ENCODE data around the gene DOP1A.

DNA sequence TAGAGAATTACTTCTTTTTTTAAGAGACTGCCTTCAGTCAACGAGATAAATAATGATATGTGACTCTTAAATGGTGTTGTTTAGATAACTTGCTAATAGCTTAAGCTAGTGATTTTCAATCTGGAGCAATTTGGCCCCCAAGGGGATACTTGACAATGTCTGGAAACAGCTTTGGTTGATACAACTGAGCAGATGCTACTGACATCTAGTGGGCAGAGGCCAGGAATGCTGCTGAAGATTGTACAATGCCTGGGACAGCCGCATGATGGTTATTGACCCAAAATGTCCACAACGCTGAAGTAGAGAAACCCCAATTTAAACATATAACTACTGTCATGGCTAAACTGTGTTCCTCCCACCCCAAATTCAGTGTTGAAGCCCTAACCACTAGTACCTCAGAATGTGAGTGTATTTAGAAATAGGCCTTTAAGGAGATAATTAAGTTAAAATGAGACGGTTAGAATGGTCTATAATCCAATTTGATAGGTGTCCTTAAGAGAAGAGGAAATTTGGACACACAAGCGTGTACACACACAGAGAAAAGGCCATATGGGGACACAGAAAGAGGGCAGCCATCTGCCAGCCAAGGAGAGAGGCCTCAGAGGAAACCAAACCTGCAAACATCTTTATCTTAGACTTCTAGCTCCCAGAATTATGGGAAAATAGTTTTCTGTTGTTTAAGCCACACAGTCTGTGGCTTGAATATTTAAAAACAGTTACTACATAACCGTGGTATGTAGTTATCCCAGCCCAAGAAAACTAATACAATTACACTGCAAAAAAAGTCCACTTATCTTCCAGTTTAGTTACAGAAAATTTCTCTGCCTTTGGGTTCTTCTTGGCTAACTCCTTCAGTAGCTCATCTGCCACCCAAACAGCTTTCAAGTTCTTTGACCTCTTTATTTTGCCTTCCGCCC is 147.9 kb downstream of the DOP1A start:
- TF ChIP-seq CTCF (IDR thresholded peaks at IDR 0.05) (peak; percentile 93), ZFX (IDR thresholded peaks at IDR 0.05; ENCODE audit: borderline replicate concordance) (no peak)

All from 22Rv1 (cell line).